HG02588 (cell line): ENCODE data around the gene IFITM1.
"Not testable (repeated sequence)": the region's sequence is repeated elsewhere in the genome, so short reads cannot be mapped to it uniquely, and the experiment has no call there.

ENCODE experiments used
- ATAC-seq: cut with Tn5 transposase; IDR thresholded peaks from one replicate; pipeline ENCODE4 v1.9.1; 2021; ENCODE audit warnings: mild to moderate bottlenecking, moderate library complexity; ENCODE audit not compliant: unreplicated experiment

IFITM1 gene

GRCh38 chr11:308740-309665 lies 4.8 kb upstream of the IFITM1 start:
- not testable (repeated sequence) for ATAC-seq

- ATAC-seq, result not testable (repeated sequence)
Observed at GRCh38 chr11:309979-310572, 3.8 kb upstream of the IFITM1 start.

- peak; percentile 35 for ATAC-seq
Observed at GRCh38 chr11:311013-311748, 2.7 kb upstream of the IFITM1 start.

- ATAC-seq, result no peak
Observed at GRCh38 chr11:312092-312816, 1.6 kb upstream of the IFITM1 start.

GRCh38 chr11:313304-313786 lies 495 bp upstream of the IFITM1 start:
- no peak for ATAC-seq

GRCh38 chr11:314554-314875 lies 675 bp downstream of the IFITM1 start:
- ATAC-seq, result not testable (repeated sequence)

GRCh38 chr11:315051-315481 lies 1.2 kb downstream of the IFITM1 start:
- no peak for ATAC-seq

- ATAC-seq, result no peak
Observed at GRCh38 chr11:315516-315994, 1.7 kb downstream of the IFITM1 start.

GRCh38 chr11:316031-316701 lies 2.3 kb downstream of the IFITM1 start:
- ATAC-seq, result no peak

- ATAC-seq, result no peak
Observed at GRCh38 chr11:316891-317301, 3.1 kb downstream of the IFITM1 start.

- ATAC-seq, result peak; percentile 7
Observed at GRCh38 chr11:317668-318404, 4.0 kb downstream of the IFITM1 start.

GRCh38 chr11:318405-319120 lies 4.7 kb downstream of the IFITM1 start:
- ATAC-seq, result peak; percentile 43

GRCh38 chr11:319121-319887 lies 5.5 kb downstream of the IFITM1 start:
- not testable (repeated sequence) for ATAC-seq

- not testable (repeated sequence) for ATAC-seq
Observed at GRCh38 chr11:319888-320273, 6.0 kb downstream of the IFITM1 start.

GRCh38 chr11:324156-324555 lies 10.3 kb downstream of the IFITM1 start:
- ATAC-seq, result no peak

- not testable (repeated sequence) for ATAC-seq
Observed at GRCh38 chr11:324593-325517, 11.0 kb downstream of the IFITM1 start.
